HG03378 (cell line): ENCODE data around the gene FBXL13.
"Not testable (repeated sequence)": the region's sequence is repeated elsewhere in the genome, so short reads cannot be mapped to it uniquely, and the experiment has no call there.

Source experiments
- ATAC-seq: cut with Tn5 transposase; IDR thresholded peaks from one replicate; pipeline ENCODE4 v1.9.1; 2021; ENCODE audit warnings: mild to moderate bottlenecking, moderate library complexity; ENCODE audit not compliant: unreplicated experiment

FBXL13 gene

DNA sequence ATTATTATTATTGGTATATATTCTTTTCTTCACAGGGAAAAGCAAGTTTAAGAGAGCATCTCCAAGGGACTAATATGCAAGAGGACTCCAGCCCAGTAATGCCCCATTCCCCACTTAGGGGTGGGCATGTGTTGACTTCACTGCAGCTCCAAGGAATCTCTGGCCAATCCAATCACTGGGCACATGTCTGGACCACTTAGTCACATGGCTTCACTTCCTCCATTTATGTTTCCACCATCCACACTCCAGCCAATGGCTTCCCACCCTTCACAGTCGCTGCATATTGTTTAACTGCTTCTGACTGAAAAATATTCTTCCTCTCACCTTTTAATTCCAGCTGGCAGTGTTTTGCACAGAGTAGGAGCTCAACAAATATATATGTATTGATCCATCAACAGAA lies 43.6 kb downstream of the FBXL13 start:
- no peak for ATAC-seq

DNA sequence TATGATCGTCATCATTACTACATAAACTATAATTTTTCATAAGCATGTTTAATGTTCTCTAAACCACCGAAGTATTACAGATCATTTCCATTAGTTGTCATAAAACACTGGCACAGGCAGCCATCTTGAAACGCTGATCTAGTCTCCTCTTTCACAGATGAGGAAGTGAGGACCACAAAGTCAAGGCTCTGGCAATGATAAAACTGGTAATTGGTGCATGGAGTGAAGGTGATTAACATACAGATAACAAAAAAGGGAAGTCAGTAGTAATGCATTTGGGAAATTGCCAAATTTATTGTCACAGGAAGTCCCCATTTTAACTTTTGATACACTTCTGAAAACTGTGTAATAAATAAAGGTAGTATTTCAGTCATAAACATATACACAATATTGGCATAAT lies 49.3 kb downstream of the FBXL13 start:
- ATAC-seq: no peak

- ATAC-seq: not testable (repeated sequence)
These were observed 51.0 kb downstream of the FBXL13 start for GRCh38 chr7:103023578-103023977.

DNA sequence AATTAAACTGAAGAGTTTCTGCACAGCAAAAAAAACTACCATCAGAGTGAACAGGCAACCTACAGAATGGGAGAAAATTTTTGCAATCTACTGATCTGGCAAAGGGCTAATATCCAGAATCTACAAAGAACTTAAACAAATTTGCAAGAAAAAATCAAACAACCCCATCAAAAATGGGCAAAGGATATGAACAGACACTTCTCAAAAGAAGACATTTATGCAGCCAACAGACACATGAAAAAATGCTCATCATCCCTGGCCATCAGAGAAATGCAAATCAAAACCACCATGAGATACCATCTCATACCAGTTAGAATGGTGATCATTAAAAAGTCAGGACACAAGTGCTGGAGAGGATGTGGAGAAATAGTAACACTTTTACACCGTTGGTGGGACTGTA lies 53.1 kb downstream of the FBXL13 start:
- not testable (repeated sequence) for ATAC-seq

DNA sequence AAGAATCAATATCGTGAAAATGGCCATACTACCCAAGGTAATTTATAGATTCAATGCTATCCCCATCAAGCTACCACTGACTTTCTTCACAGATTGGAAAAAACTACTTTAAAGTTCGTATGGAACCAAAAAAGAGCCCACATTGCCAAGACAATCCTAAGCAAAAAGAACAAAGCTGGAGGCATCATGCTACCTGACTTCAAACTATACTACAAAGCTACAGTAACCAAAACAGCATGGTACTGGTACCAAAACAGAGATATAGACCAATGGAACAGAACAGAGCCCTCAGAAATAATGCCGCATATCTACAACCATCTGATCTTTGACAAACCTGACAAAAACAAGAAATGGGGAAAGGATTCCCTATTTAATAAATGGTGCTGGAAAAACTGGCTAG lies 53.7 kb downstream of the FBXL13 start:
- not testable (repeated sequence) for ATAC-seq

- ATAC-seq: not testable (repeated sequence)
These were observed 56.3 kb downstream of the FBXL13 start for GRCh38 chr7:103018295-103018694.

- ATAC-seq: no peak
These were observed 62.9 kb downstream of the FBXL13 start for GRCh38 chr7:103011650-103012049.

GRCh38 chr7:103010211-103010610 lies 64.4 kb downstream of the FBXL13 start:
- no peak for ATAC-seq

DNA sequence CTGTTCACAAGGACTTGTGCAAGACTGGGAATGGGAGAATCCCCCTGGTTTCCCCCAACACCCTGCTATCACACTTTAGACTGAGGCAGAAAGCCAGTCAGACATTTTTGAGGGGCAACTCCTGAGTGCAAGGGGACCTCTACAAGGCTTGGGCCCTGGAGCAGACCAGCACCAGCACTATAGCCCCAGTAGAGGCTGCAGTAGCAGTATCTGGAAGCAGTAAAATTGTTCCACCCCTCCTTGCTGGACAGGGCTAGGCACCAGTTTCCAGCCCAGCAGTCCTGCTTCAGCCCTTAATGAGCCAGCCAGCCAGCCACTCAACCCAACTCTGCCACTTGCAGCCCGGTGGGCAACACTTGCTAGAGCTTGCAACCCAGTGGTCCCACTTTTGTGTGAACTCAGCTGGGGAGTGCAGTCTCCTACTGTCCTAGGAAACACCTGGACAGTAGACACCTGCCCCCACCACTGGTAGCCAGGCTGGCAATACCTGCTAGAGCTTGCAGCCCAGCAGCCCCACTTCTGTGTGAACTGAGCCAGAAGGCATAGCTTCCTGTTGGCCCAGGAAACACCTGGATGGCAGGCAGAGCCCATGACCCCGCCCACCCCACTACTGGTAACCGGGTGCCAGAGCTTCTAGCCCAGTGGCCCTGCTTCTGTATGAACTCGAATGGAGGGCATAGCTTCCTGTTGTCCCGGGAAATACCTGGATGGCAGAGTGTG lies 65.0 kb downstream of the FBXL13 start:
- no peak for ATAC-seq

DNA sequence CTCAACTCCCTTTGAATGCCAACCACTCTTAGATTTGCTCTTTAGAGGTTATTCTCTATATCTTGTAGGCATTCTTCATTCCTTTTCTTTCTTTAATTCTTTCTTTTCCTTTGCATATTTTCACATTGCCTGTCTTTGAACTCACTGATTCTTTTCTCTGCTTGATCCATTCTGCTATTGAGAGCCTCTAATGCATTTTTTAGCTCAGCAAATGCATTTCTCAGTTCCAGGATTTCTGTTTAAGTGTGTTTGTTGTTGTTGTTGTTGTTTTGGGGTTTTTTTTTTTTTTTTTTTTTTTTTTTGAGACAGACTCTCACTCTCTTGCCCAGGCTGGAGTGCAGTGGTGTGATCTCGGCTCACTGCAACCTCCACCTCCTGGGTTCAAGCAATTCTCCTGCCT lies 71.6 kb downstream of the FBXL13 start:
- no peak for ATAC-seq

GRCh38 chr7:103001210-103001609 lies 73.4 kb downstream of the FBXL13 start:
- ATAC-seq: no peak

GRCh38 chr7:102996957-102997356 lies 77.6 kb downstream of the FBXL13 start:
- ATAC-seq: no peak

- not testable (repeated sequence) for ATAC-seq
These were observed 79.0 kb downstream of the FBXL13 start for GRCh38 chr7:102995609-102996008.

GRCh38 chr7:102994567-102994966 lies 80.0 kb downstream of the FBXL13 start:
- no peak for ATAC-seq

GRCh38 chr7:102993718-102994029 lies 80.9 kb downstream of the FBXL13 start:
- no peak for ATAC-seq

- no peak for ATAC-seq
These were observed 81.5 kb downstream of the FBXL13 start for GRCh38 chr7:102992938-102993717.

DNA sequence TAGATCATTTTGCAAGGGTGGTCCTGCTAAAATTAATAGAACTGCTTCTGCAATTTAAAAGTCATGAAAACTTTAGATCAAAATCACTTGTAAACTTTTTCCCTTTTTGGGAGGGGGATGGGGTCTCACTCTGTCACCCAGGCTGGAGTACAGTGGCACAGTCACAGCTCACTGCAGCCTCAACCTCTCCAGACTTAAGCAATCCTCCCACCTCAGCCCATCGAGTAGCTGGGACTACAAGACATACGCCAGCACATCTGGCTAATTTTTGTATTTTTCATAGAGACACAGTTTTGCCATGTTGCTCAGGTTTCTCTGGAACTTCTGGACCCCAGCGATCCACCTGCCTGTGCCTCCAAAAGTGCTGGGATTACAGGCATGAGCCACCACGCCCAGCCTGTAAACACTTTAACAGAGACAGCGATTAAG lies 82.1 kb downstream of the FBXL13 start:
- no peak for ATAC-seq

GRCh38 chr7:102991540-102992214 lies 82.9 kb downstream of the FBXL13 start:
- no peak for ATAC-seq

GRCh38 chr7:102991077-102991539 lies 83.5 kb downstream of the FBXL13 start:
- no peak for ATAC-seq

GRCh38 chr7:102990642-102991041 lies 84.0 kb downstream of the FBXL13 start:
- no peak for ATAC-seq

- no peak for ATAC-seq
These were observed 85.7 kb downstream of the FBXL13 start for GRCh38 chr7:102988631-102989560.
